Chondrocyte (in vitro differentiated cells): ENCODE results near the gene ZNF503. TPM values are rescaled to one million over a fixed set of nuclear protein-coding genes. Genes with fewer than 3 reads are reported as not detected.

ENCODE experiments used
- DNase-seq: peaks from one replicate; pipeline ENCODE4 v3.0.0; 2021; ENCODE audit warnings: mixed read lengths, low spot score
- H3K27ac Mint-ChIP-seq: one replicate; pipeline ENCODE4 v1.8.0; 2021; ENCODE audit warnings: mild to moderate bottlenecking, moderate library complexity, mixed read lengths; ENCODE audit not compliant: unreplicated experiment
- H3K27me3 Mint-ChIP-seq: 2 replicates; pipeline ENCODE4 v1.8.0; 2021; ENCODE audit warnings: low read depth, mixed read lengths
- H3K36me3 Mint-ChIP-seq: 2 replicates; pipeline ENCODE4 v1.8.0; 2021; ENCODE audit warnings: low read depth, mixed read lengths
- H3K4me1 Mint-ChIP-seq: 2 replicates; pipeline ENCODE4 v1.8.0; 2021; ENCODE audit warnings: low read depth, mild to moderate bottlenecking, mixed read lengths
- H3K4me3 Mint-ChIP-seq: one replicate; pipeline ENCODE4 v1.8.0; 2021; ENCODE audit warnings: mild to moderate bottlenecking, moderate library complexity, mixed read lengths; ENCODE audit not compliant: unreplicated experiment
- H3K9me3 Mint-ChIP-seq: 2 replicates; pipeline ENCODE4 v1.8.0; 2021; ENCODE audit warnings: low read depth, mixed read lengths
- total RNA-seq: library from RNA; stranded (reverse); gene quantifications from 3 replicates; pipeline ENCODE4 v1.2.1, GENCODE V29; 2021
- TF ChIP-seq, protein P1 (sequence below): fragments of 200-600 bp; sonication (generic); IDR thresholded peaks from 2 replicates; pipeline ENCODE4 v1.5.0; 2021; ENCODE audit warnings: antibody characterized with exemption, mild to moderate bottlenecking, moderate library complexity

ZNF503 gene
- total RNA-seq, 1 donor from 2014 or later, result 24.8 TPM

DNA sequence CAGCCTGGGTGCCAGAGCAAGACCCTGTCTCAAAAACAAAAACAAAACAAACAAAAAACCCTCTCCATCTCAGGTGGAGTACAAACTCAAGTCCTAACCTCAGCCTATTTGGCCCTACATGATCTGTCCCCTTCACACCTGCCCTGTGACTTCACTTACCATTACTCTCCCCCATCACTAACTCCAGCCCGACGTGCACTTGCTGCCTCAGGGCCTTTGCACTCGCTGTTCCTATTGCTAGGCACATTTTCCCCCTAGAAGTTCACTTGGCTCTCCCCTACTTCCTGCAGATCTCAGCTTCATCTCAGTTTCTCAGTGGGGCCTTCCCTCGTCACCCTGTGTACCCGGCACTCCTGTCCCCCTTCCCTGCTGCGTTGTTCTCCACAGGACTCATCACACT is 21.3 kb upstream of the ZNF503 start:
- H3K4me3 Mint-ChIP-seq, result no peak overlapping the region
- peaks cover 2% of the 10 kb centered on the region for H3K36me3 Mint-ChIP-seq
- TF ChIP-seq, protein P1, sequence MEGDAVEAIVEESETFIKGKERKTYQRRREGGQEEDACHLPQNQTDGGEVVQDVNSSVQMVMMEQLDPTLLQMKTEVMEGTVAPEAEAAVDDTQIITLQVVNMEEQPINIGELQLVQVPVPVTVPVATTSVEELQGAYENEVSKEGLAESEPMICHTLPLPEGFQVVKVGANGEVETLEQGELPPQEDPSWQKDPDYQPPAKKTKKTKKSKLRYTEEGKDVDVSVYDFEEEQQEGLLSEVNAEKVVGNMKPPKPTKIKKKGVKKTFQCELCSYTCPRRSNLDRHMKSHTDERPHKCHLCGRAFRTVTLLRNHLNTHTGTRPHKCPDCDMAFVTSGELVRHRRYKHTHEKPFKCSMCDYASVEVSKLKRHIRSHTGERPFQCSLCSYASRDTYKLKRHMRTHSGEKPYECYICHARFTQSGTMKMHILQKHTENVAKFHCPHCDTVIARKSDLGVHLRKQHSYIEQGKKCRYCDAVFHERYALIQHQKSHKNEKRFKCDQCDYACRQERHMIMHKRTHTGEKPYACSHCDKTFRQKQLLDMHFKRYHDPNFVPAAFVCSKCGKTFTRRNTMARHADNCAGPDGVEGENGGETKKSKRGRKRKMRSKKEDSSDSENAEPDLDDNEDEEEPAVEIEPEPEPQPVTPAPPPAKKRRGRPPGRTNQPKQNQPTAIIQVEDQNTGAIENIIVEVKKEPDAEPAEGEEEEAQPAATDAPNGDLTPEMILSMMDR, result no peak
- H3K27me3 Mint-ChIP-seq, result peaks cover 16% of the 10 kb centered on the region
- no peaks in the 10 kb centered on the region for H3K4me1 Mint-ChIP-seq
- no peaks in the 10 kb centered on the region for H3K9me3 Mint-ChIP-seq
- DNase-seq, result no peak
- H3K27ac Mint-ChIP-seq, result no peak overlapping the region

- Mint-ChIP-seq H3K27me3 (peaks cover 46% of the 10 kb centered on the region), H3K36me3 (peaks cover 3% of the 10 kb centered on the region), H3K4me1 (no peaks in the 10 kb centered on the region), H3K4me3 (no peak overlapping the region), H3K9me3 (no peaks in the 10 kb centered on the region), H3K27ac (no peak overlapping the region)
- no peak for DNase-seq
- TF ChIP-seq, protein P1, result no peak
Observed at GRCh38 chr10:75418712-75419111, 17.1 kb upstream of the ZNF503 start.

DNA sequence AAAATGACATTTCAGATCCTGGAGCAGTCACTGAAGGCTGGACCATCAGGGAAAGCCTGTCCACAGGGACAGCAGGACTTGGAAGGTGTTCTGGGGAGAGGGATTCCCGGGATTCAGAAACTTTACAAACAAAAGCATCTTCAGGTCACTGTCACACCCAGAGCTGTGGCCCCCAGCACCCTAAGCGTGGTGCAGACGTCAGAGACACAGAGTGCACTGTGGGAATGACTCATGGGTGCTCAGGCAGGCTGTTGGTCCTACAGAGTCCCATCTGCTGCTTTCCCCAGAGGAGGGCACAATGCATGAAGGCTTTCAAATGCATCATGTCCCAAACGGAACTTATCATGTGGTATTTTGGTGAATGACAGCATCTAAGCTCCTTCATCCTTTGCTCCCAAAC is 16.7 kb upstream of the ZNF503 start:
- H3K36me3 Mint-ChIP-seq, result peaks cover 3% of the 10 kb centered on the region
- TF ChIP-seq, protein P1, result no peak
- DNase-seq, result no peak
- H3K27me3 Mint-ChIP-seq, result peaks cover 50% of the 10 kb centered on the region
- no peaks in the 10 kb centered on the region for H3K9me3 Mint-ChIP-seq
- H3K4me3 Mint-ChIP-seq, result no peak overlapping the region
- H3K4me1 Mint-ChIP-seq, result no peaks in the 10 kb centered on the region
- H3K27ac Mint-ChIP-seq, result no peak overlapping the region

DNA sequence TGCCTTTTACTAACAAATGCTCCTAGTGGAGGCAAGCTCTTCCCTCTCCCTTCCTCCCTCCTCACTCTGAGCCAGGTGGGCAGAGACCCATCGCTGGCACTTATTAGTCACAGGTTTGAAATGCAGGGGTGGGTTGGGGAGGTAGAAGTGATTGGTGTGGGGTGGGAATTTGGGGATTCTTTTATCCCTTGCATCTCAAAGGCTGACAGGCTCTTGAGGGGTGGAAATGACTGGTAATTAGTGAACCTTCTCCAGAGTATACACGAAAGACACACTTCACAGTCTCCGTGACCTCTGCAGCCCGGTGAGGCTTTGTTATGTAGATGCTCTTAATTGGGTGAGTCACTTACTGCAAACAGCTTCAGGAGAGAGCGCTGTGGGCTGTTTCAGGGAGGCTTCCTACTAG is 16.0 kb upstream of the ZNF503 start:
- DNase-seq, result no peak
- Mint-ChIP-seq H3K27me3 (peaks cover 51% of the 10 kb centered on the region), H3K36me3 (peaks cover 3% of the 10 kb centered on the region), H3K4me1 (no peaks in the 10 kb centered on the region), H3K27ac (no peak overlapping the region), H3K9me3 (no peaks in the 10 kb centered on the region), H3K4me3 (no peak overlapping the region)
- TF ChIP-seq, protein P1, result no peak

DNA sequence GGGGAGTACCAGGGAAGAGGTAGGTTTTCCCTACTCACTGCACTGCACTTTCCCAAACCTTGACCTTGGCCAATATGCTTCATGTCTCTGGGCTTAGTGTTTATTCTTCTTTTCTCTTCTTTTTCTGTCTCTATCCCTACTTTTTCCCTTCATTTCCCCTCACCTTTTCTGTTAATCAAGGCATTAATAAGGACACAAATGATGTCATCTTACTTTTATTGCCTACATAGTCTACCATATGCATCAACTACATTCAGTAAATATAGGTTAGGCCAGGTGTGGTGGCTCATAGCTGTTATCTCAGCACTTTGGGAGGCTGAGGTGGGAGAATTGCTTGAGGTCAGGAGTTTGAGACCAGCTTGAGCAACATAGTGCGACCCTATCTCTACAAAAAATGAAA is 13.0 kb upstream of the ZNF503 start:
- H3K9me3 Mint-ChIP-seq, result no peaks in the 10 kb centered on the region
- H3K36me3 Mint-ChIP-seq, result peaks cover 1% of the 10 kb centered on the region
- TF ChIP-seq, protein P1, result no peak
- peaks cover 6% of the 10 kb centered on the region for H3K4me1 Mint-ChIP-seq
- H3K4me3 Mint-ChIP-seq, result no peak overlapping the region
- no peak for DNase-seq
- H3K27me3 Mint-ChIP-seq, result peaks cover 69% of the 10 kb centered on the region
- H3K27ac Mint-ChIP-seq, result no peak overlapping the region
